A673 (cell line): Measurements from ENCODE around the gene ID3. TPM values are rescaled to one million over a fixed set of nuclear protein-coding genes. Genes with fewer than 3 reads are reported as not detected.
A peak's percentile ranks its signal among the peaks of the same experiment; 100 is the strongest.

ENCODE experiments used
- BruUV-seq: library from RNA; stranded (reverse); fragments of 400-500 nt; replicated peaks from 2 replicates; lab custom pipeline; 2021; lab: Mats Ljungman, UMichigan
- CTCF ChIA-PET: fragments of 300-600 bp; sonication (Branson Sonifier 250); formaldehyde crosslinking; loops from one replicate; lab custom pipeline; 2022; ENCODE audit warnings: antibody characterized with exemption; lab: Charles Lee
- POLR2A ChIA-PET: fragments of 300-600 bp; sonication (Branson Sonifier 250); formaldehyde crosslinking; loops from one replicate; lab custom pipeline; 2022; ENCODE audit warnings: antibody characterized with exemption; ENCODE audit not compliant: low non-redundant PET; lab: Charles Lee
- DNase-seq: peaks from one replicate; pipeline ENCODE4 v3.0.0-alpha.2; 2015; ENCODE audit warnings: low spot score
- H3K27ac ChIP-seq: fragments of 200-600 bp; sonication (generic); 2 replicates; pipeline ENCODE4 v1.5.1; 2016; ENCODE audit warnings: mixed run types, low read depth, mild to moderate bottlenecking, mixed read lengths, antibody characterized with exemption, low read length; ENCODE audit not compliant: poor library complexity, severe bottlenecking
- H3K27me3 ChIP-seq: fragments of 200-600 bp; sonication (generic); replicated peaks from 2 replicates; pipeline ENCODE4 v1.6.1; 2017; ENCODE audit warnings: mixed run types, low read depth, mild to moderate bottlenecking, mixed read lengths, antibody characterized with exemption, low read length; ENCODE audit not compliant: insufficient read depth, poor library complexity
- H3K36me3 ChIP-seq: fragments of 200-600 bp; sonication (generic); 2 replicates; pipeline ENCODE4 v1.6.1; 2016; ENCODE audit warnings: mixed run types, mild to moderate bottlenecking, mixed read lengths, antibody characterized with exemption, low read length; ENCODE audit not compliant: insufficient read depth, poor library complexity, severe bottlenecking
- H3K4me1 ChIP-seq: fragments of 200-600 bp; sonication (generic); 2 replicates; pipeline ENCODE4 v1.6.1; 2017; ENCODE audit warnings: mixed run types, mild to moderate bottlenecking, mixed read lengths, antibody characterized with exemption, low read length; ENCODE audit not compliant: insufficient read depth, poor library complexity, severe bottlenecking
- H3K4me3 ChIP-seq: fragments of 200-600 bp; sonication (generic); 2 replicates; pipeline ENCODE4 v1.5.1; 2016; ENCODE audit warnings: low read depth, mixed run types, mild to moderate bottlenecking, mixed read lengths, low read length; ENCODE audit not compliant: poor library complexity, severe bottlenecking
- H3K9me3 ChIP-seq: fragments of 200-600 bp; sonication (generic); 2 replicates; pipeline ENCODE4 v1.6.1; 2016; ENCODE audit warnings: mixed run types, low read depth, mild to moderate bottlenecking, mixed read lengths, antibody characterized with exemption, low read length; ENCODE audit not compliant: poor library complexity, severe bottlenecking
- EZH2 ChIP-seq: fragments of 200-600 bp; sonication (generic); IDR thresholded peaks from 2 replicates; pipeline ENCODE4 v1.6.1; 2017; ENCODE audit warnings: borderline replicate concordance, low read depth, mild to moderate bottlenecking, mixed read lengths, antibody characterized with exemption, low read length; ENCODE audit not compliant: poor library complexity, severe bottlenecking
- intact Hi-C: fragments of 100-400 bp; cut with micrococcal nuclease; formaldehyde crosslinking; loops from one replicate; pipeline ENCODE4 v1.10.0; 2022; ENCODE audit not compliant: unreplicated experiment
- total RNA-seq: library from RNA; stranded (reverse); gene quantifications from 2 replicates; pipeline ENCODE4 v1.2.3, GENCODE V29; 2021
- TF ChIP-seq, protein P1 (sequence below): fragments of 300-800, 200-600 bp; sonication (generic); conservative IDR thresholded peaks from 2 replicates; pipeline ENCODE4 v1.5.1; 2017; ENCODE audit warnings: low read depth, mild to moderate bottlenecking, antibody characterized with exemption, low read length, moderate library complexity, mixed read lengths

The ID3 gene
- total RNA-seq, 1 experiment from 2014 or later, result 140 TPM

- CTCF ChIA-PET, result interaction anchor here (1.1 kb wide), 1 partner anchor 78 kb away, joined by 4 read pairs; no protein-coding TSS in a partner anchor
- H3K27ac ChIP-seq, result peak overlapping the region; percentile 99
- POLR2A ChIA-PET, result no interaction called here
- H3K9me3 ChIP-seq, result no peaks in the 10 kb centered on the region
- peak; percentile 50 for DNase-seq
- H3K4me3 ChIP-seq, result peak overlapping the region; percentile 75
- H3K27me3 ChIP-seq, result no peaks in the 10 kb centered on the region
- peaks cover 12% of the 10 kb centered on the region for H3K36me3 ChIP-seq
- peaks cover 72% of the 10 kb centered on the region for H3K4me1 ChIP-seq
- intact Hi-C loops, result loop anchor here (5.0 kb wide), 1 partner anchor 38 kb away; no protein-coding TSS in a partner anchor
- BruUV-seq, result no TSS peak
- no peak for TF ChIP-seq EZH2
- TF ChIP-seq, protein P1, sequence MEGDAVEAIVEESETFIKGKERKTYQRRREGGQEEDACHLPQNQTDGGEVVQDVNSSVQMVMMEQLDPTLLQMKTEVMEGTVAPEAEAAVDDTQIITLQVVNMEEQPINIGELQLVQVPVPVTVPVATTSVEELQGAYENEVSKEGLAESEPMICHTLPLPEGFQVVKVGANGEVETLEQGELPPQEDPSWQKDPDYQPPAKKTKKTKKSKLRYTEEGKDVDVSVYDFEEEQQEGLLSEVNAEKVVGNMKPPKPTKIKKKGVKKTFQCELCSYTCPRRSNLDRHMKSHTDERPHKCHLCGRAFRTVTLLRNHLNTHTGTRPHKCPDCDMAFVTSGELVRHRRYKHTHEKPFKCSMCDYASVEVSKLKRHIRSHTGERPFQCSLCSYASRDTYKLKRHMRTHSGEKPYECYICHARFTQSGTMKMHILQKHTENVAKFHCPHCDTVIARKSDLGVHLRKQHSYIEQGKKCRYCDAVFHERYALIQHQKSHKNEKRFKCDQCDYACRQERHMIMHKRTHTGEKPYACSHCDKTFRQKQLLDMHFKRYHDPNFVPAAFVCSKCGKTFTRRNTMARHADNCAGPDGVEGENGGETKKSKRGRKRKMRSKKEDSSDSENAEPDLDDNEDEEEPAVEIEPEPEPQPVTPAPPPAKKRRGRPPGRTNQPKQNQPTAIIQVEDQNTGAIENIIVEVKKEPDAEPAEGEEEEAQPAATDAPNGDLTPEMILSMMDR, result no peak
Observed at GRCh38 chr1:23558872-23559135, 497 bp downstream of the ID3 start.

- intact Hi-C loops, result loop anchor here (5.0 kb wide), 1 partner anchor 39 kb away; no protein-coding TSS in a partner anchor
- POLR2A ChIA-PET, result no interaction called here
- DNase-seq, result peak; percentile 80
- Histone ChIP-seq H3K27me3 (no peaks in the 10 kb centered on the region), H3K4me3 (peak overlapping the region; percentile 75), H3K36me3 (peaks cover 12% of the 10 kb centered on the region), H3K9me3 (no peaks in the 10 kb centered on the region), H3K4me1 (peaks cover 74% of the 10 kb centered on the region), H3K27ac (peak overlapping the region; percentile 99)
- no TSS peak for BruUV-seq
- no peak for TF ChIP-seq EZH2
- TF ChIP-seq, protein P1, result no peak
- CTCF ChIA-PET, result no interaction called here
Observed at GRCh38 chr1:23558140-23558871, 995 bp downstream of the ID3 start.

DNA sequence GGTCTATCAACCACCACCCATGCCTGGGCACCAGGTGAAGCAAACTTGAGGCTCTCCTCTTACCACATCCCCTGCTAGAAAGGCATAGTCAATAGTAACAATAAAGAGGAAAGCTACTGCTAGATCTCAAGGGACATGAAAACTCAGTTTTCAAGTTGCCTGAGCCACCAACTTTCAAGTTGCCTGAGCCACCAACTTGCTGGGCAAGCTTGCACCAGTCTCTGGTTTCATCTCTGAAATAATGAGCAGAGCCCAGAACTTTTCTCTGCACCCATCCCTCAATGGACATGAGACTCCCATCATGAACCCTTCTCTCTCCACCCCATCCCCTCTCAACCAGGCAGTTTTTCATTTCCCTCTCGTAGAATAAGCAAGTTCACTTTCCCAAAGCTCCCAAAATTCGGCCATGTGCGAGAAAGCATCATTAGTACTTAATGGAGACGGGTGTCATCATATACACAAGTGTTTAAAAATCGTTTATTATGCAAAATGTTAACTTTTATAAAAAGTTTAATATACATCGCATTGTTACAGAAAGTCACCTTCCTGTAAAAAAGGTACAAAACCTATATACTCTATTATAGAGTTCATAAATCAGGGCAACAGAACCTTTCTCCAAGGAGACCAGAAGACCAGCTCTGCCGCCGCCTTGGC is 1.7 kb downstream of the ID3 start:
- no peak for TF ChIP-seq EZH2
- TF ChIP-seq, protein P1, result no peak
- H3K27me3 ChIP-seq, result no peaks in the 10 kb centered on the region
- CTCF ChIA-PET, result interaction anchor here (0.6 kb wide), 1 partner anchor 398 kb away, joined by 5 read pairs; no protein-coding TSS in a partner anchor
- peak overlapping the region; percentile 75 for H3K4me3 ChIP-seq
- POLR2A ChIA-PET, result no interaction called here
- no TSS peak for BruUV-seq
- no peaks in the 10 kb centered on the region for H3K9me3 ChIP-seq
- peaks cover 12% of the 10 kb centered on the region for H3K36me3 ChIP-seq
- intact Hi-C loops, result loop anchor here (5.0 kb wide), 1 partner anchor 40 kb away; no protein-coding TSS in a partner anchor
- peaks cover 68% of the 10 kb centered on the region for H3K4me1 ChIP-seq
- DNase-seq, result no peak
- peak overlapping the region; percentile 99 for H3K27ac ChIP-seq
